Adrenal gland (tissue), 12 donors: ENCODE results near the gene ALKBH6. TPM values are rescaled to one million over a fixed set of nuclear protein-coding genes. Genes with fewer than 3 reads are reported as not detected.

Experiments used
- DNase-seq, 7 donors: peaks; one replicate each; pipeline ENCODE4 v3.0.0-alpha.2; 2019 to 2020
- H3K27ac ChIP-seq, 5 donors: fragments of 200-600 bp; sonication (generic) in 4 of 5; 1 replicate in 3 of 5; 2 replicates in 2 of 5; pipeline versions ENCODE4 v1.5.1 to v1.8.0; 2016 to 2020; ENCODE audit warnings: mild to moderate bottlenecking in 1 of 5
- H3K27me3 ChIP-seq: fragments of 200-600 bp; 2 replicates; pipeline ENCODE4 v1.8.0; 2021
- H3K36me3 ChIP-seq, 2 donors: fragments of 200-600 bp; replicated peaks in 1 of 2; 1 replicate in 1 of 2; 2 replicates in 1 of 2; pipeline versions ENCODE4 v1.5.1 to v1.8.0; 2018 to 2022
- H3K4me1 ChIP-seq, 2 donors: fragments of 200-600 bp; replicated peaks in 1 of 2; 1 replicate in 1 of 2; 2 replicates in 1 of 2; pipeline versions ENCODE4 v1.5.1 to v1.8.0; 2018 to 2021
- H3K4me3 ChIP-seq, 4 donors: fragments of 200-600 bp; sonication (generic) in 3 of 4; one replicate each; pipeline ENCODE4 v1.5.1; 2016 to 2018
- H3K9me3 ChIP-seq, 3 donors: fragments of 200-600 bp; sonication (generic) in 1 of 3; replicated peaks in 1 of 3; 1 replicate in 2 of 3; 2 replicates in 1 of 3; pipeline versions ENCODE4 v1.5.1 to v1.8.0; 2016 to 2021
- POLR2A ChIP-seq, 2 donors: fragments of 450-650 bp; IDR thresholded peaks; one replicate each; pipeline ENCODE4 v1.6.1; 2017; ENCODE audit warnings: antibody characterized with exemption in 2 of 2, mild to moderate bottlenecking in 2 of 2, moderate library complexity in 1 of 2
- WGBS, 4 donors: extraction: QIAGEN DNeasy Blood & Tissue Kit in 2 of 4; methylation state at CpG; one replicate each; pipeline versions ENCODE4 v1.1.5 to v1.1.7; 2013 to 2017; 5-methylcytosine and 5-hydroxymethylcytosine counted together
- intact Hi-C, 2 donors: fragments of 100-400 bp; cut with DNase I; formaldehyde crosslinking; loops; one replicate each; pipeline versions ENCODE4 v1.14.1 to v1.15.0; 2022 to 2023
- polyA plus RNA-seq, 3 donors: library from polyadenylated mRNA; stranded (reverse); fragments of 200-250 nt in 2 of 3; fragments of 350-450 nt in 1 of 3; fragmentation: Illumina TruSeq in 1 of 3; extraction: RNeasy Lipid Tissue Mini Kit (QIAGEN cat#74804) in 1 of 3; gene quantifications; one replicate each; pipeline ENCODE4 v1.2.3, GENCODE V29; 2013 to 2014
- total RNA-seq, 9 donors: library from RNA; depleted of rRNA in 4 of 9; stranded (reverse); fragments of >200 nt in 4 of 9; fragments of 120-200 nt in 1 of 9; fragmentation: NEBNext Ultra II Directional in 1 of 9; extraction: Animal tissue kit (Norgen Biotek cat#: 25700) in 1 of 9; gene quantifications; one replicate each; pipeline versions ENCODE4 v1.1.0 to v1.2.4, GENCODE V29; 2013 to 2023
- TF ChIP-seq, protein P1 (sequence below), 6 experiments: fragments of 450-650 bp in 4 of 6; fragments of 200-600 bp in 2 of 6; sonication (generic) in 1 of 6; IDR thresholded peaks; 1 replicate in 5 of 6; 2 replicates in 1 of 6; pipeline versions ENCODE4 v1.5.1 to v1.8.0; 2016 to 2021; ENCODE audit warnings: antibody characterized with exemption in 6 of 6, mild to moderate bottlenecking in 2 of 6, moderate library complexity in 1 of 6
- donor health status: healthy with polysubstance abuse.
- donor health status: Bipolar disorder and iron deficiency.
- donor health status: DM: yes; HTN: yes; CAD: no.
- donor health status: DM: no; HTN: no; CAD: no.
- donor health status: DM: no; HTN: no; CAD: no.
- donor health status: DM: yes; HTN: yes; CAD: no.

Gene ALKBH6
- total and polyA plus RNA-seq, 12 donors: 16.8 to 39.8 (median 23.9) TPM

DNA sequence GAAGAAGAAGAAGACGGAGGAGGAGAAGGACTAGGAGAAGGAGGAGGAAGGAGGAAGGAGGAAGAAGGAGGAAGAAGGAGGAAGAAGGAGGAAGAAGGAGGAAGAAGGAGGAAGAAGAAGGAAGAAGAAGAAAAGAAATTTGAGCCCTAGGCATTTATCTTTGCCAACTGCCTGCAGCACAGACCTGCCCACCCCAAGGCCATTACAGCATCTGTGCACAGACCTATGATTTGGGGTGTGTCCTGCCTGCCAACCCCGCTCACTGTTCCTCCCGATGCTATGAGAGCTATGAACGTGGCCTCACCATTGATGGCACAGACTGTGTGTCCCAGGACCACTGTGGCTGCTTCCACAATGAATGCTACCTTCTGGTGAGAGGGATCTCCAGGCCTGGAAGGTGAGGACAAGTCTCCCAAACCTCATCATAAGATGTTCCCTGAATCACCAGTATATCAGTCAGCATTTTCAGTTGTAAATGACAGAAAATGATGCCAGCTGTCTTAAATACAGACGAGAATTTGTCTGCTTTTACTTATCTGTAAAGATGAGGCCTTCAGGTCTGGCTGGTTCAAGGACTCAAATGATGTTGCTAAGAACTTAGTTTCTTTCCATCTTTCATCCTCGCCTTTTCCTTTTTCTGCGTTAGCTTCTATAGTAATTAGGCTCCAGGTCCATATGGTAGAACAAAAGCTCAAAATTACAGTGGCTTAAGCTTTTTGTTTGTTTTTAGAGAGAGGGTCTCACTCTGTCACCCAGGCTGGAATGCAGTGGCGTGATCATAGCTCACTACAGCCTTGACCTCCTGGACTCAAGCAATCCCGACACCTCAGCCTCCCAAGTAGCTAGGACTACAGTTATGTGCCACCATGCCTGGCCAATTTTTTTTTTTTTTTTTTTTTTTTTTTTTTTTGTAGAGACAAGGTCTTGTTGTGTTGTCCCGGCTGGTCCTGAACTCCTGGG, 23.0 kb downstream of the ALKBH6 start:
- intact Hi-C loops: no loop called here
- Histone ChIP-seq H3K9me3 (no peaks in the 10 kb centered on the region), H3K27ac (no peak overlapping the region), H3K36me3 (no peaks in the 10 kb centered on the region), H3K27me3 (peaks cover 7% of the 10 kb centered on the region), H3K4me3 (no peak overlapping the region), H3K4me1 (peaks cover 13 to 18% of the 10 kb centered on the region in 2 donors)
- 75 to 77% (median 76%) methylated on average over 8 to 10 of the region's 10 CpGs for WGBS, 4 donors
- DNase-seq: no peak
- TF ChIP-seq POLR2A (IDR thresholded peaks at IDR 0.05): no peak

- peaks cover 7 to 11% of the 10 kb centered on the region in 2 donors for H3K4me1 ChIP-seq
- peaks cover 9% of the 10 kb centered on the region for H3K27me3 ChIP-seq
- H3K9me3 ChIP-seq: no peaks in the 10 kb centered on the region
- intact Hi-C loops: no loop called here
- H3K4me3 ChIP-seq: no peak overlapping the region
- no peak for DNase-seq
- no peak overlapping the region for H3K27ac ChIP-seq
- TF ChIP-seq POLR2A (IDR thresholded peaks at IDR 0.05): no peak
- TF ChIP-seq, protein P1, sequence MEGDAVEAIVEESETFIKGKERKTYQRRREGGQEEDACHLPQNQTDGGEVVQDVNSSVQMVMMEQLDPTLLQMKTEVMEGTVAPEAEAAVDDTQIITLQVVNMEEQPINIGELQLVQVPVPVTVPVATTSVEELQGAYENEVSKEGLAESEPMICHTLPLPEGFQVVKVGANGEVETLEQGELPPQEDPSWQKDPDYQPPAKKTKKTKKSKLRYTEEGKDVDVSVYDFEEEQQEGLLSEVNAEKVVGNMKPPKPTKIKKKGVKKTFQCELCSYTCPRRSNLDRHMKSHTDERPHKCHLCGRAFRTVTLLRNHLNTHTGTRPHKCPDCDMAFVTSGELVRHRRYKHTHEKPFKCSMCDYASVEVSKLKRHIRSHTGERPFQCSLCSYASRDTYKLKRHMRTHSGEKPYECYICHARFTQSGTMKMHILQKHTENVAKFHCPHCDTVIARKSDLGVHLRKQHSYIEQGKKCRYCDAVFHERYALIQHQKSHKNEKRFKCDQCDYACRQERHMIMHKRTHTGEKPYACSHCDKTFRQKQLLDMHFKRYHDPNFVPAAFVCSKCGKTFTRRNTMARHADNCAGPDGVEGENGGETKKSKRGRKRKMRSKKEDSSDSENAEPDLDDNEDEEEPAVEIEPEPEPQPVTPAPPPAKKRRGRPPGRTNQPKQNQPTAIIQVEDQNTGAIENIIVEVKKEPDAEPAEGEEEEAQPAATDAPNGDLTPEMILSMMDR (IDR thresholded peaks at IDR 0.05): no peak
- no peaks in the 10 kb centered on the region for H3K36me3 ChIP-seq
- 89 to 94% (median 90%) methylated on average over 4 of the region's 4 CpGs for WGBS, 4 donors
Observed at GRCh38 chr19:35990156-35990555, 23.9 kb downstream of the ALKBH6 start.

GRCh38 chr19:35988824-35989223, 25.2 kb downstream of the ALKBH6 start:
- 80 to 91% (median 87%) methylated on average over 3 of the region's 3 CpGs for WGBS, 4 donors
- no peak overlapping the region for H3K4me3 ChIP-seq
- H3K27ac ChIP-seq: no peak overlapping the region
- DNase-seq: no peak
- TF ChIP-seq, protein P1 (IDR thresholded peaks at IDR 0.05): no peak
- TF ChIP-seq POLR2A (IDR thresholded peaks at IDR 0.05): no peak
- H3K27me3 ChIP-seq: peaks cover 16% of the 10 kb centered on the region
- H3K9me3 ChIP-seq: no peaks in the 10 kb centered on the region
- intact Hi-C loops: no loop called here
- no peaks in the 10 kb centered on the region for H3K36me3 ChIP-seq
- H3K4me1 ChIP-seq: peaks cover 0 to 4% of the 10 kb centered on the region in 2 donors

- H3K36me3 ChIP-seq: no peaks in the 10 kb centered on the region
Observed at GRCh38 chr19:35987571-35987896, 26.5 kb downstream of the ALKBH6 start.

More at GRCh38 chr19:35987571-35987896, 26.5 kb downstream of the ALKBH6 start:
- 24 to 30% (median 28%) methylated on average over 8 of the region's 8 CpGs for WGBS, 4 donors
- peaks cover 16% of the 10 kb centered on the region for H3K27me3 ChIP-seq
- no peak for TF ChIP-seq POLR2A (IDR thresholded peaks at IDR 0.05)
- TF ChIP-seq, protein P1 (IDR thresholded peaks at IDR 0.05): no peak
- peak overlapping the region in 1 of 4 donors; percentile 38 for H3K4me3 ChIP-seq
- no peaks in the 10 kb centered on the region for H3K9me3 ChIP-seq
- H3K4me1 ChIP-seq: peaks cover 0 to 4% of the 10 kb centered on the region in 2 donors
- no peak overlapping the region for H3K27ac ChIP-seq
- intact Hi-C loops: no loop called here
- no peak for DNase-seq
